ENCODE measurements around the gene PFKM. TPM values are rescaled to one million over a fixed set of nuclear protein-coding genes. Genes with fewer than 3 reads are reported as not detected.
"Not testable (repeated sequence)": the region's sequence is repeated elsewhere in the genome, so short reads cannot be mapped to it uniquely, and the experiment has no call there.

The PFKM gene
- total and polyA plus RNA-seq, 2 donors (not counting 3 experiments of a cell fraction or from before 2014, with no cell fraction given), result 53.4 to 74.4 TPM

GRCh38 chr12:48151103-48151771, 32.1 kb downstream of the PFKM start:
- Histone ChIP-seq H4K20me1 (replicated peaks; ENCODE audit: control insufficient read depth, extremely low read depth, insufficient read depth, low read length) (peaks cover 2% of the 10 kb centered on the region), H3K9me3 (replicated peaks; ENCODE audit: control insufficient read depth, insufficient read depth, low read length) (no peaks in the 10 kb centered on the region), H3K4me2 (ENCODE audit: insufficient read depth, low read length) (no peak overlapping the region), H3K9ac (replicated peaks; ENCODE audit: extremely low read depth, insufficient read depth, low read length) (no peak overlapping the region), H2AFZ (ENCODE audit: low read depth, low read length) (no peak overlapping the region), H3K4me3 (replicated peaks in 1 of 3; ENCODE audit: insufficient read depth in 1 of 3, low read depth in 1 of 3, low read length in 3 of 3) (no peak overlapping the region), H3K9me1 (replicated peaks; ENCODE audit: control insufficient read depth, extremely low read depth, insufficient read depth, low read length) (no peaks in the 10 kb centered on the region), H3K36me3 (ENCODE audit: control insufficient read depth in 2 of 2, extremely low read depth in 1 of 2, insufficient read depth in 2 of 2, low read length in 2 of 2) (peaks cover 7 to 13% of the 10 kb centered on the region in 2 experiments), H3K27ac (ENCODE audit: insufficient read depth, low read depth, low read length) (no peak overlapping the region), H3K79me2 (ENCODE audit: control insufficient read depth, insufficient read depth, low read length) (peaks cover 4% of the 10 kb centered on the region), H3K27me3 (ENCODE audit: control insufficient read depth in 2 of 2, insufficient read depth in 2 of 2, low read length in 2 of 2) (no peaks in the 10 kb centered on the region), H3K4me1 (ENCODE audit: control insufficient read depth, extremely low read depth, insufficient read depth, low read length) (no peaks in the 10 kb centered on the region)
- no TSS peak for BruUV-seq (replicated peaks)
- dilution Hi-C loops (cut with MboI; ENCODE audit: extremely low pct_ligation_motif_present, low sequenced_read_pairs), result no loop called here
- CTCF ChIA-PET, result no interaction called here
- no peak for FAIRE-seq
- no peak for TF ChIP-seq MYC (IDR thresholded peaks at IDR 0.05; ENCODE audit: low read depth, low read length)
- TF ChIP-seq JUN (IDR thresholded peaks at IDR 0.05; ENCODE audit: borderline replicate concordance, insufficient read depth, insufficient read length, low read depth), result no peak
- no peak for TF ChIP-seq POLR2A (IDR thresholded peaks at IDR 0.05; ENCODE audit: low read depth, low read length)
- TF ChIP-seq CTCF (IDR thresholded peaks at IDR 0.05; ENCODE audit: extremely low read depth in 1 of 2, insufficient read depth in 1 of 2, low read depth in 1 of 2, low read length in 2 of 2), result no peak
- no peak for TF ChIP-seq MAX (IDR thresholded peaks at IDR 0.05; ENCODE audit: insufficient read depth, insufficient read length)
- TF ChIP-seq POLR2AphosphoS5 (IDR thresholded peaks at IDR 0.05; ENCODE audit: insufficient read depth, low read depth, low read length), result no peak
- no peak for TF ChIP-seq FOS (IDR thresholded peaks at IDR 0.05; ENCODE audit: borderline replicate concordance, insufficient read depth, low read length)
- no peak for TF ChIP-seq GATA2 (IDR thresholded peaks at IDR 0.05; ENCODE audit: insufficient read depth, insufficient read length, low read depth, low read length)
- TF ChIP-seq EZH2 (IDR thresholded peaks at IDR 0.05; ENCODE audit: borderline replicate concordance, low read depth, low read length, severe bottlenecking), result no peak
- intact Hi-C loops (cut with micrococcal nuclease), result loop anchor here (10.0 kb wide), 1 partner anchor 436 kb away; no protein-coding TSS in a partner anchor
- no peak for DNase-seq (ENCODE audit: low read depth, low spot score)
- POLR2A ChIA-PET, result no interaction called here

- H3K4me3 ChIP-seq (replicated peaks in 1 of 3; ENCODE audit: insufficient read depth in 1 of 3, low read depth in 1 of 3, low read length in 3 of 3); H3K9me3 ChIP-seq (replicated peaks; ENCODE audit: control insufficient read depth, insufficient read depth, low read length); H4K20me1 ChIP-seq (replicated peaks; ENCODE audit: control insufficient read depth, extremely low read depth, insufficient read depth, low read length); H3K4me1 ChIP-seq (ENCODE audit: control insufficient read depth, extremely low read depth, insufficient read depth, low read length); DNase-seq (ENCODE audit: low read depth, low spot score); FAIRE-seq; H2AFZ ChIP-seq (ENCODE audit: low read depth, low read length); H3K9ac ChIP-seq (replicated peaks; ENCODE audit: extremely low read depth, insufficient read depth, low read length); BruUV-seq (replicated peaks); H3K79me2 ChIP-seq (ENCODE audit: control insufficient read depth, insufficient read depth, low read length); H3K9me1 ChIP-seq (replicated peaks; ENCODE audit: control insufficient read depth, extremely low read depth, insufficient read depth, low read length); H3K36me3 ChIP-seq (ENCODE audit: control insufficient read depth in 2 of 2, extremely low read depth in 1 of 2, insufficient read depth in 2 of 2, low read length in 2 of 2); POLR2A ChIA-PET; H3K27me3 ChIP-seq (ENCODE audit: control insufficient read depth in 2 of 2, insufficient read depth in 2 of 2, low read length in 2 of 2); H3K4me2 ChIP-seq (ENCODE audit: insufficient read depth, low read length); H3K27ac ChIP-seq (ENCODE audit: insufficient read depth, low read depth, low read length); dilution Hi-C loops (cut with MboI; ENCODE audit: extremely low pct_ligation_motif_present, low sequenced_read_pairs): not testable (repeated sequence)
- CTCF ChIA-PET, result interaction anchor here (1.6 to 1.9 kb wide), 2 partner anchors 8 to 12 kb away, joined by 4 to 7 read pairs; no protein-coding TSS in a partner anchor
- intact Hi-C loops (cut with micrococcal nuclease), result loop anchor here (2.0 to 10.0 kb wide), 2 partner anchors 71 to 441 kb away; no protein-coding TSS in a partner anchor
Measured at GRCh38 chr12:48155786-48156185, 36.6 kb downstream of the PFKM start.
